H1 (cell line): ENCODE results near the gene ANAPC16. TPM values are rescaled to one million over a fixed set of nuclear protein-coding genes. Genes with fewer than 3 reads are reported as not detected.

Experiments
- CTCF ChIA-PET: fragments of 300-600 bp; sonication (Branson Sonifier 250); formaldehyde crosslinking; loops from one replicate; lab custom pipeline; 2021; ENCODE audit not compliant: partially characterized antibody; lab: Charles Lee
- POLR2A ChIA-PET: fragments of 300-600 bp; sonication (Branson Sonifier 250); formaldehyde crosslinking; loops from one replicate; lab custom pipeline; 2021; ENCODE audit warnings: inconsistent platforms; ENCODE audit not compliant: partially characterized antibody; lab: Charles Lee
- DNase-seq, 2 experiments: peaks; one replicate each; pipeline versions ENCODE4 v3.0.0 to v3.0.0-alpha.2; 2010 to 2022; ENCODE audit warnings: low spot score in 2 of 2, low read depth in 1 of 2, mixed read lengths in 1 of 2
- FAIRE-seq: peaks from 2 replicates; lab custom pipeline; 2011; peaks lifted over from hg19 to GRCh38; lab: Jason Lieb, UNC
- H2AFZ ChIP-seq: 2 replicates; pipeline ENCODE4 v1.8.1; 2012; ENCODE audit warnings: low read length, inconsistent platforms
- H2AK5ac ChIP-seq: 2 replicates; pipeline ENCODE4 v1.6.1; 2013; ENCODE audit warnings: low read depth, low read length
- H2BK120ac ChIP-seq: replicated peaks from 2 replicates; pipeline ENCODE3; 2013; ENCODE audit warnings: low read depth, low read length, inconsistent platforms
- H2BK12ac ChIP-seq: 2 replicates; pipeline ENCODE4 v1.6.1; 2013; ENCODE audit warnings: low read depth, low read length
- H2BK15ac ChIP-seq: 2 replicates; pipeline ENCODE4 v1.6.1; 2013; ENCODE audit warnings: low read length
- H2BK20ac ChIP-seq: 2 replicates; pipeline ENCODE4 v1.6.1; 2013; ENCODE audit warnings: low read length
- H2BK5ac ChIP-seq: 2 replicates; pipeline ENCODE4 v1.6.1; 2013; ENCODE audit warnings: low read depth, low read length
- H3K14ac ChIP-seq: 2 replicates; pipeline ENCODE4 v1.6.1; 2013; ENCODE audit warnings: inconsistent platforms; ENCODE audit not compliant: insufficient read length
- H3K18ac ChIP-seq: 2 replicates; pipeline ENCODE4 v1.6.1; 2013; ENCODE audit warnings: low read length; ENCODE audit errors: extremely low read depth
- H3K23ac ChIP-seq: 2 replicates; pipeline ENCODE4 v1.6.1; 2013; ENCODE audit warnings: inconsistent platforms; ENCODE audit not compliant: insufficient read length
- H3K23me2 ChIP-seq: 2 replicates; pipeline ENCODE4 v1.6.1; 2013; ENCODE audit warnings: low read depth, low read length
- H3K27ac ChIP-seq: 2 replicates; pipeline ENCODE4 v1.6.1; 2011; ENCODE audit warnings: low read depth, low read length, inconsistent platforms
- H3K27me3 ChIP-seq, 4 experiments: replicated peaks in 1 of 4; 1 replicate in 1 of 4; 2 replicates in 3 of 4; pipeline versions ENCODE4 v1.6.1 to v1.8.1; 2011 to 2013; ENCODE audit warnings: low read length in 3 of 4, mild to moderate bottlenecking in 3 of 4, inconsistent platforms in 2 of 4, mixed read lengths in 2 of 4, moderate library complexity in 1 of 4; ENCODE audit not compliant: control insufficient read depth in 3 of 4, insufficient read depth in 3 of 4; ENCODE audit errors: extremely low read depth in 1 of 4
- H3K36me3 ChIP-seq, 4 experiments: 2 replicates each; pipeline versions ENCODE4 v1.6.1 to v1.8.1; 2011 to 2013; ENCODE audit warnings: mild to moderate bottlenecking in 4 of 4, low read length in 3 of 4, moderate library complexity in 2 of 4, control low read depth in 1 of 4, inconsistent platforms in 1 of 4; ENCODE audit not compliant: insufficient read depth in 4 of 4, control insufficient read depth in 2 of 4
- H3K4ac ChIP-seq: replicated peaks from 2 replicates; pipeline ENCODE3; 2013; ENCODE audit warnings: low read length, low read depth, mixed read lengths, inconsistent platforms; ENCODE audit not compliant: insufficient read length
- H3K4me1 ChIP-seq, 4 experiments: replicated peaks in 1 of 4; 1 replicate in 1 of 4; 2 replicates in 3 of 4; pipeline versions ENCODE4 v1.6.1 to v1.8.1; 2011 to 2013; ENCODE audit warnings: low read length in 3 of 4, inconsistent platforms in 2 of 4, mixed read lengths in 1 of 4; ENCODE audit not compliant: insufficient read depth in 4 of 4, control insufficient read depth in 3 of 4
- H3K4me2 ChIP-seq, 2 experiments: 2 replicates each; pipeline versions ENCODE4 v1.6.1 to v1.8.1; 2011 to 2013; ENCODE audit warnings: low read depth in 2 of 2, low read length in 2 of 2, control low read depth in 1 of 2, inconsistent platforms in 1 of 2, mild to moderate bottlenecking in 1 of 2; ENCODE audit not compliant: insufficient read depth in 1 of 2
- H3K4me3 ChIP-seq, 4 experiments: fragments of 200-600, 300-600 bp in 1 of 4; sonication (generic), shearing (Covaris generic), sonication (Bioruptor Twin) in 1 of 4; 2 replicates each; pipeline versions ENCODE4 v1.5.1 to v1.8.1; 2011 to 2016; ENCODE audit warnings: low read length in 4 of 4, low read depth in 3 of 4, control low read depth in 2 of 4, inconsistent platforms in 2 of 4, mild to moderate bottlenecking in 2 of 4, mixed read lengths in 1 of 4, moderate library complexity in 1 of 4; ENCODE audit not compliant: insufficient read depth in 2 of 4; ENCODE audit errors: extremely low read depth in 1 of 4
- H3K56ac ChIP-seq: replicated peaks from 2 replicates; pipeline ENCODE3; 2013; ENCODE audit warnings: low read depth, mild to moderate bottlenecking, mixed read lengths, low read length, inconsistent platforms; ENCODE audit not compliant: insufficient read length
- H3K79me1 ChIP-seq: 2 replicates; pipeline ENCODE4 v1.6.1; 2013; ENCODE audit warnings: low read depth, low read length, control low read depth
- H3K79me2 ChIP-seq, 2 experiments: 2 replicates each; pipeline versions ENCODE4 v1.6.1 to v1.8.1; 2012 to 2013; ENCODE audit warnings: low read length in 2 of 2, mild to moderate bottlenecking in 2 of 2, inconsistent platforms in 1 of 2; ENCODE audit not compliant: insufficient read depth in 2 of 2, control insufficient read depth in 1 of 2
- H3K9ac ChIP-seq, 4 experiments: replicated peaks in 1 of 4; 1 replicate in 1 of 4; 2 replicates in 3 of 4; pipeline versions ENCODE4 v1.6.1 to v1.8.1; 2011 to 2013; ENCODE audit warnings: low read depth in 3 of 4, low read length in 3 of 4, control low read depth in 2 of 4, mild to moderate bottlenecking in 2 of 4, moderate library complexity in 2 of 4, inconsistent platforms in 1 of 4; ENCODE audit errors: extremely low read depth in 1 of 4
- H3K9me3 ChIP-seq, 2 experiments: 2 replicates each; pipeline versions ENCODE4 v1.6.1 to v1.8.1; 2012 to 2013; ENCODE audit warnings: mild to moderate bottlenecking in 2 of 2, moderate library complexity in 2 of 2, control low read depth in 1 of 2, inconsistent platforms in 1 of 2, low read depth in 1 of 2, low read length in 1 of 2, mixed read lengths in 1 of 2; ENCODE audit not compliant: insufficient read depth in 2 of 2
- H4K20me1 ChIP-seq, 2 experiments: replicated peaks in 1 of 2; 2 replicates each; pipeline versions ENCODE3 to v1.8.1; 2011 to 2013; ENCODE audit warnings: inconsistent platforms in 2 of 2, low read length in 2 of 2, mild to moderate bottlenecking in 1 of 2; ENCODE audit not compliant: insufficient read depth in 2 of 2, control insufficient read depth in 1 of 2
- H4K5ac ChIP-seq: 2 replicates; pipeline ENCODE4 v1.6.1; 2013; ENCODE audit warnings: low read length, low read depth, mixed read lengths, inconsistent platforms; ENCODE audit not compliant: insufficient read length
- H4K8ac ChIP-seq: 2 replicates; pipeline ENCODE4 v1.8.0; 2013; ENCODE audit warnings: mild to moderate bottlenecking, moderate library complexity, low read length, inconsistent platforms; ENCODE audit not compliant: insufficient read depth; ENCODE audit errors: extremely low read depth
- H4K91ac ChIP-seq: replicated peaks from 2 replicates; pipeline ENCODE3; 2013; ENCODE audit warnings: low read length, mixed read lengths, inconsistent platforms; ENCODE audit not compliant: insufficient read length
- JUND ChIP-seq: IDR thresholded peaks from 2 replicates; pipeline ENCODE4 v1.6.1; 2011; ENCODE audit warnings: mild to moderate bottlenecking, improper control_type of control experiment, low read length
- SUZ12 ChIP-seq: fragments of 200-600 bp; sonication (generic); IDR thresholded peaks from 2 replicates; pipeline ENCODE4 v1.6.1; 2012; ENCODE audit warnings: mild to moderate bottlenecking, inconsistent platforms, low read length, moderate library complexity, mixed read lengths
- WGBS, 2 experiments: shearing (Covaris generic) in 1 of 2; methylation state at CpG; one replicate each; pipeline versions ENCODE4 v1.1.6 to v1.1.7; 2013 to 2015; ENCODE audit warnings: low lambda C conversion rate in 2 of 2, mixed read lengths in 2 of 2, inconsistent platforms in 1 of 2, low coverage in 1 of 2, missing lambda C conversion rate in 1 of 2; ENCODE audit not compliant: insufficient replicate concordance in 2 of 2, insufficient coverage in 1 of 2, insufficient read length in 1 of 2; ENCODE audit errors: extremely low coverage in 1 of 2, missing lambda C conversion rate in 1 of 2; 5-methylcytosine and 5-hydroxymethylcytosine counted together
- polyA plus RNA-seq, 7 experiments: library from polyadenylated mRNA; depleted of rRNA in 3 of 7; stranded (reverse) in 5 of 7; unstranded in 2 of 7; fragments of >200 nt in 5 of 7; fragments of 200-250 nt in 2 of 7; gene quantifications; 1 replicate in 5 of 7; 2 replicates in 1 of 7; 4 replicates in 1 of 7; pipeline versions ENCODE4 v1.2.1 to v1.2.3, GENCODE V29; 2011 to 2013; ENCODE audit warnings: missing spikeins in 2 of 7, mixed read lengths in 2 of 7
- total RNA-seq: library from RNA; stranded (reverse); fragmentation: NEBNext Ultra II Directional; extraction: Animal tissue kit (Norgen Biotek cat#: 25700); gene quantifications from 2 replicates; pipeline ENCODE4 v1.2.1, GENCODE V29; 2021

The ANAPC16 gene
- total and polyA plus RNA-seq, 2 of the 8 experiments (the other 6 are each of a cell fraction or from before 2014, with no cell fraction given): 53.1 to 57.4 TPM

DNA sequence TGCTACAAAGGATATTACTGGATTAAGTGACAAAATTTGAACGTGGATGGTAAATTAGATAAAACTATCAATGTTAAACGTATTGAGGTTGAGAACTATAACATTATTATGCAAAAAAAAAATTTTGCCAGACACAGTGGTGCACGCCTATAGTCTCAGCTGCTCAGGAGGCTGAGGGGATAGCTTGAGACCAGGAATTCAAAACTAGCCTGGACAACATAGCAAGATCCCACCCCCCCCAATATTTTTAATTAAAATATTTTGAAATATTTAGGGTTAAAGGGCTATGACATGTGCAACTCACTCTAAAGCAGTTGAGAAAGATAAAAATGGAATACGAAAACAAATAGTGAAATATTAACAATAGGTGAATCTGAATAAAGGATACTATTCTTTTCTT is 45.1 kb upstream of the ANAPC16 start:
- no peak overlapping the region for H2AFZ ChIP-seq
- H3K4me3 ChIP-seq: no peak overlapping the region
- H4K5ac ChIP-seq: no peak overlapping the region
- H3K23ac ChIP-seq: no peak overlapping the region
- H3K27ac ChIP-seq: no peak overlapping the region
- H3K79me1 ChIP-seq: no peaks in the 10 kb centered on the region
- no peaks in the 10 kb centered on the region for H3K27me3 ChIP-seq
- no peak for FAIRE-seq
- no peak overlapping the region for H2BK15ac ChIP-seq
- no peak overlapping the region for H2AK5ac ChIP-seq
- no peaks in the 10 kb centered on the region for H3K36me3 ChIP-seq
- no peak overlapping the region for H3K4ac ChIP-seq
- DNase-seq: no peak
- H3K9me3 ChIP-seq: no peaks in the 10 kb centered on the region
- H3K23me2 ChIP-seq: no peaks in the 10 kb centered on the region
- H2BK20ac ChIP-seq: no peak overlapping the region
- POLR2A ChIA-PET: no interaction called here
- CTCF ChIA-PET: interaction anchor here (0.6 to 1.0 kb wide), 2 partner anchors 44 to 974 kb away, joined by 3 read pairs; no protein-coding TSS in a partner anchor
- no peak overlapping the region for H2BK5ac ChIP-seq
- H3K79me2 ChIP-seq: no peaks in the 10 kb centered on the region
- H3K14ac ChIP-seq: no peak overlapping the region
- H4K8ac ChIP-seq: no peak overlapping the region
- 86% methylated on average over 4 of the region's 4 CpGs; no CpG with 5 or more reads in 1 of the 2 experiments for WGBS, 2 experiments
- H2BK120ac ChIP-seq: no peak overlapping the region
- H3K9ac ChIP-seq: no peak overlapping the region
- no peak overlapping the region for H3K56ac ChIP-seq
- H3K4me1 ChIP-seq: no peaks in the 10 kb centered on the region
- no peak overlapping the region for H2BK12ac ChIP-seq
- H4K91ac ChIP-seq: no peak overlapping the region
- H4K20me1 ChIP-seq: no peaks in the 10 kb centered on the region
- no peak overlapping the region for H3K18ac ChIP-seq
- H3K4me2 ChIP-seq: no peak overlapping the region
- no peak for TF ChIP-seq JUND
- no peak for TF ChIP-seq SUZ12
